H1 (cell line): ENCODE measurements around the gene LONP2. TPM values are rescaled to one million over a fixed set of nuclear protein-coding genes. Genes with fewer than 3 reads are reported as not detected.

Experiments used
- CTCF ChIA-PET: fragments of 300-600 bp; sonication (Branson Sonifier 250); formaldehyde crosslinking; loops from one replicate; lab custom pipeline; 2021; ENCODE audit not compliant: partially characterized antibody; lab: Charles Lee
- POLR2A ChIA-PET: fragments of 300-600 bp; sonication (Branson Sonifier 250); formaldehyde crosslinking; loops from one replicate; lab custom pipeline; 2021; ENCODE audit warnings: inconsistent platforms; ENCODE audit not compliant: partially characterized antibody; lab: Charles Lee
- DNase-seq, 2 experiments: peaks; one replicate each; pipeline versions ENCODE4 v3.0.0 to v3.0.0-alpha.2; 2010 to 2022; ENCODE audit warnings: low spot score in 2 of 2, low read depth in 1 of 2, mixed read lengths in 1 of 2
- FAIRE-seq: peaks from 2 replicates; lab custom pipeline; 2011; peaks lifted over from hg19 to GRCh38; lab: Jason Lieb, UNC
- H2AFZ ChIP-seq: 2 replicates; pipeline ENCODE4 v1.8.1; 2012; ENCODE audit warnings: low read length, inconsistent platforms
- H2AK5ac ChIP-seq: 2 replicates; pipeline ENCODE4 v1.6.1; 2013; ENCODE audit warnings: low read depth, low read length
- H2BK120ac ChIP-seq: replicated peaks from 2 replicates; pipeline ENCODE3; 2013; ENCODE audit warnings: low read depth, low read length, inconsistent platforms
- H2BK12ac ChIP-seq: 2 replicates; pipeline ENCODE4 v1.6.1; 2013; ENCODE audit warnings: low read depth, low read length
- H2BK15ac ChIP-seq: 2 replicates; pipeline ENCODE4 v1.6.1; 2013; ENCODE audit warnings: low read length
- H2BK20ac ChIP-seq: 2 replicates; pipeline ENCODE4 v1.6.1; 2013; ENCODE audit warnings: low read length
- H2BK5ac ChIP-seq: 2 replicates; pipeline ENCODE4 v1.6.1; 2013; ENCODE audit warnings: low read depth, low read length
- H3K14ac ChIP-seq: 2 replicates; pipeline ENCODE4 v1.6.1; 2013; ENCODE audit warnings: inconsistent platforms; ENCODE audit not compliant: insufficient read length
- H3K18ac ChIP-seq: 2 replicates; pipeline ENCODE4 v1.6.1; 2013; ENCODE audit warnings: low read length; ENCODE audit errors: extremely low read depth
- H3K23ac ChIP-seq: 2 replicates; pipeline ENCODE4 v1.6.1; 2013; ENCODE audit warnings: inconsistent platforms; ENCODE audit not compliant: insufficient read length
- H3K23me2 ChIP-seq: 2 replicates; pipeline ENCODE4 v1.6.1; 2013; ENCODE audit warnings: low read depth, low read length
- H3K27ac ChIP-seq: 2 replicates; pipeline ENCODE4 v1.6.1; 2011; ENCODE audit warnings: low read depth, low read length, inconsistent platforms
- H3K27me3 ChIP-seq, 4 experiments: replicated peaks in 1 of 4; 1 replicate in 1 of 4; 2 replicates in 3 of 4; pipeline versions ENCODE4 v1.6.1 to v1.8.1; 2011 to 2013; ENCODE audit warnings: low read length in 3 of 4, mild to moderate bottlenecking in 3 of 4, inconsistent platforms in 2 of 4, mixed read lengths in 2 of 4, moderate library complexity in 1 of 4; ENCODE audit not compliant: control insufficient read depth in 3 of 4, insufficient read depth in 3 of 4; ENCODE audit errors: extremely low read depth in 1 of 4
- H3K36me3 ChIP-seq, 4 experiments: 2 replicates each; pipeline versions ENCODE4 v1.6.1 to v1.8.1; 2011 to 2013; ENCODE audit warnings: mild to moderate bottlenecking in 4 of 4, low read length in 3 of 4, moderate library complexity in 2 of 4, control low read depth in 1 of 4, inconsistent platforms in 1 of 4; ENCODE audit not compliant: insufficient read depth in 4 of 4, control insufficient read depth in 2 of 4
- H3K4ac ChIP-seq: replicated peaks from 2 replicates; pipeline ENCODE3; 2013; ENCODE audit warnings: low read length, low read depth, mixed read lengths, inconsistent platforms; ENCODE audit not compliant: insufficient read length
- H3K4me1 ChIP-seq, 4 experiments: replicated peaks in 1 of 4; 1 replicate in 1 of 4; 2 replicates in 3 of 4; pipeline versions ENCODE4 v1.6.1 to v1.8.1; 2011 to 2013; ENCODE audit warnings: low read length in 3 of 4, inconsistent platforms in 2 of 4, mixed read lengths in 1 of 4; ENCODE audit not compliant: insufficient read depth in 4 of 4, control insufficient read depth in 3 of 4
- H3K4me2 ChIP-seq, 2 experiments: 2 replicates each; pipeline versions ENCODE4 v1.6.1 to v1.8.1; 2011 to 2013; ENCODE audit warnings: low read depth in 2 of 2, low read length in 2 of 2, control low read depth in 1 of 2, inconsistent platforms in 1 of 2, mild to moderate bottlenecking in 1 of 2; ENCODE audit not compliant: insufficient read depth in 1 of 2
- H3K4me3 ChIP-seq, 4 experiments: fragments of 200-600, 300-600 bp in 1 of 4; sonication (generic), shearing (Covaris generic), sonication (Bioruptor Twin) in 1 of 4; 2 replicates each; pipeline versions ENCODE4 v1.5.1 to v1.8.1; 2011 to 2016; ENCODE audit warnings: low read length in 4 of 4, low read depth in 3 of 4, control low read depth in 2 of 4, inconsistent platforms in 2 of 4, mild to moderate bottlenecking in 2 of 4, mixed read lengths in 1 of 4, moderate library complexity in 1 of 4; ENCODE audit not compliant: insufficient read depth in 2 of 4; ENCODE audit errors: extremely low read depth in 1 of 4
- H3K56ac ChIP-seq: replicated peaks from 2 replicates; pipeline ENCODE3; 2013; ENCODE audit warnings: low read depth, mild to moderate bottlenecking, mixed read lengths, low read length, inconsistent platforms; ENCODE audit not compliant: insufficient read length
- H3K79me1 ChIP-seq: 2 replicates; pipeline ENCODE4 v1.6.1; 2013; ENCODE audit warnings: low read depth, low read length, control low read depth
- H3K79me2 ChIP-seq, 2 experiments: 2 replicates each; pipeline versions ENCODE4 v1.6.1 to v1.8.1; 2012 to 2013; ENCODE audit warnings: low read length in 2 of 2, mild to moderate bottlenecking in 2 of 2, inconsistent platforms in 1 of 2; ENCODE audit not compliant: insufficient read depth in 2 of 2, control insufficient read depth in 1 of 2
- H3K9ac ChIP-seq, 4 experiments: replicated peaks in 1 of 4; 1 replicate in 1 of 4; 2 replicates in 3 of 4; pipeline versions ENCODE4 v1.6.1 to v1.8.1; 2011 to 2013; ENCODE audit warnings: low read depth in 3 of 4, low read length in 3 of 4, control low read depth in 2 of 4, mild to moderate bottlenecking in 2 of 4, moderate library complexity in 2 of 4, inconsistent platforms in 1 of 4; ENCODE audit errors: extremely low read depth in 1 of 4
- H3K9me3 ChIP-seq, 2 experiments: 2 replicates each; pipeline versions ENCODE4 v1.6.1 to v1.8.1; 2012 to 2013; ENCODE audit warnings: mild to moderate bottlenecking in 2 of 2, moderate library complexity in 2 of 2, control low read depth in 1 of 2, inconsistent platforms in 1 of 2, low read depth in 1 of 2, low read length in 1 of 2, mixed read lengths in 1 of 2; ENCODE audit not compliant: insufficient read depth in 2 of 2
- H4K20me1 ChIP-seq, 2 experiments: replicated peaks in 1 of 2; 2 replicates each; pipeline versions ENCODE3 to v1.8.1; 2011 to 2013; ENCODE audit warnings: inconsistent platforms in 2 of 2, low read length in 2 of 2, mild to moderate bottlenecking in 1 of 2; ENCODE audit not compliant: insufficient read depth in 2 of 2, control insufficient read depth in 1 of 2
- H4K5ac ChIP-seq: 2 replicates; pipeline ENCODE4 v1.6.1; 2013; ENCODE audit warnings: low read length, low read depth, mixed read lengths, inconsistent platforms; ENCODE audit not compliant: insufficient read length
- H4K8ac ChIP-seq: 2 replicates; pipeline ENCODE4 v1.8.0; 2013; ENCODE audit warnings: mild to moderate bottlenecking, moderate library complexity, low read length, inconsistent platforms; ENCODE audit not compliant: insufficient read depth; ENCODE audit errors: extremely low read depth
- H4K91ac ChIP-seq: replicated peaks from 2 replicates; pipeline ENCODE3; 2013; ENCODE audit warnings: low read length, mixed read lengths, inconsistent platforms; ENCODE audit not compliant: insufficient read length
- ATF3 ChIP-seq: IDR thresholded peaks from 2 replicates; pipeline ENCODE4 v1.6.1; 2011; ENCODE audit warnings: low read depth, mild to moderate bottlenecking, low read length; ENCODE audit not compliant: insufficient read depth
- BRCA1 ChIP-seq: IDR thresholded peaks from 2 replicates; pipeline ENCODE4 v1.6.1; 2012; ENCODE audit warnings: low read depth, low read length, improper control_type of control experiment
- CBX5 ChIP-seq: fragments of 300-800, 300-1000 bp; sonication (generic); IDR thresholded peaks from 2 replicates; pipeline ENCODE4 v1.7.1; 2016; ENCODE audit warnings: antibody characterized with exemption, low read length, low read depth
- CEBPB ChIP-seq: IDR thresholded peaks from 2 replicates; pipeline ENCODE4 v1.6.1; 2012; ENCODE audit warnings: low read depth, low read length
- CHD1 ChIP-seq: IDR thresholded peaks from 2 replicates; pipeline ENCODE4 v1.6.1; 2012; ENCODE audit warnings: low read depth, low read length, improper control_type of control experiment
- CHD2 ChIP-seq: IDR thresholded peaks from 2 replicates; pipeline ENCODE4 v1.6.1; 2012; ENCODE audit warnings: low read length, improper control_type of control experiment
- CTCF ChIP-seq, 3 experiments: IDR thresholded peaks; 1 replicate in 2 of 3; 2 replicates in 1 of 3; pipeline versions ENCODE4 v1.5.1 to v1.6.1; 2011; ENCODE audit warnings: low read length in 3 of 3, mild to moderate bottlenecking in 3 of 3, inconsistent platforms in 2 of 3, low read depth in 1 of 3, moderate library complexity in 1 of 3; ENCODE audit not compliant: insufficient read depth in 1 of 3; ENCODE audit errors: control extremely low read depth in 1 of 3
- EGR1 ChIP-seq: IDR thresholded peaks from 2 replicates; pipeline ENCODE4 v1.6.1; 2011; ENCODE audit warnings: low read depth, low read length, borderline replicate concordance
- PHF8 ChIP-seq: fragments of 200-600 bp; sonication (generic); conservative IDR thresholded peaks from 2 replicates; pipeline ENCODE4 v1.7.1; 2012; ENCODE audit warnings: low read depth, mild to moderate bottlenecking, inconsistent platforms, low read length, moderate library complexity
- POU5F1 ChIP-seq: IDR thresholded peaks from 2 replicates; pipeline ENCODE4 v1.6.1; 2011; ENCODE audit warnings: low read depth, mild to moderate bottlenecking, low read length, moderate library complexity
- RFX5 ChIP-seq: IDR thresholded peaks from 2 replicates; pipeline ENCODE4 v1.6.1; 2011; ENCODE audit warnings: low read depth, low read length, improper control_type of control experiment, borderline replicate concordance
- TAF7 ChIP-seq: optimal IDR thresholded peaks from 2 replicates; pipeline ENCODE3; 2011; ENCODE audit warnings: low read depth, mild to moderate bottlenecking, inconsistent platforms, low read length, moderate library complexity, borderline replicate concordance
- WGBS, 2 experiments: shearing (Covaris generic) in 1 of 2; methylation state at CpG; one replicate each; pipeline versions ENCODE4 v1.1.6 to v1.1.7; 2013 to 2015; ENCODE audit warnings: low lambda C conversion rate in 2 of 2, mixed read lengths in 2 of 2, inconsistent platforms in 1 of 2, low coverage in 1 of 2, missing lambda C conversion rate in 1 of 2; ENCODE audit not compliant: insufficient replicate concordance in 2 of 2, insufficient coverage in 1 of 2, insufficient read length in 1 of 2; ENCODE audit errors: extremely low coverage in 1 of 2, missing lambda C conversion rate in 1 of 2; 5-methylcytosine and 5-hydroxymethylcytosine counted together
- polyA plus RNA-seq, 7 experiments: library from polyadenylated mRNA; depleted of rRNA in 3 of 7; stranded (reverse) in 5 of 7; unstranded in 2 of 7; fragments of >200 nt in 5 of 7; fragments of 200-250 nt in 2 of 7; gene quantifications; 1 replicate in 5 of 7; 2 replicates in 1 of 7; 4 replicates in 1 of 7; pipeline versions ENCODE4 v1.2.1 to v1.2.3, GENCODE V29; 2011 to 2013; ENCODE audit warnings: missing spikeins in 2 of 7, mixed read lengths in 2 of 7
- total RNA-seq: library from RNA; stranded (reverse); fragmentation: NEBNext Ultra II Directional; extraction: Animal tissue kit (Norgen Biotek cat#: 25700); gene quantifications from 2 replicates; pipeline ENCODE4 v1.2.1, GENCODE V29; 2021

Gene LONP2
- total and polyA plus RNA-seq, 2 of the 8 experiments (the other 6 are each of a cell fraction or from before 2014, with no cell fraction given), result 8.1 to 23.1 TPM

GRCh38 chr16:48274476-48274875, 30.4 kb downstream of the LONP2 start:
- no peak overlapping the region for H2AK5ac ChIP-seq
- H3K4ac ChIP-seq, result no peak overlapping the region
- H2BK12ac ChIP-seq, result no peak overlapping the region
- POLR2A ChIA-PET, result no interaction called here
- H2BK15ac ChIP-seq, result no peak overlapping the region
- no peak overlapping the region for H2BK5ac ChIP-seq
- H3K4me3 ChIP-seq, result no peak overlapping the region
- H4K91ac ChIP-seq, result no peak overlapping the region
- peaks cover 0 to 3% (median under 1%) of the 10 kb centered on the region in 4 experiments; a peak in 1 of 7 replicates for H3K4me1 ChIP-seq
- H4K5ac ChIP-seq, result no peak overlapping the region
- H3K9me3 ChIP-seq, result no peaks in the 10 kb centered on the region
- no peaks in the 10 kb centered on the region for H3K27me3 ChIP-seq
- no peaks in the 10 kb centered on the region for H3K79me2 ChIP-seq
- H2AFZ ChIP-seq, result no peak overlapping the region
- H2BK120ac ChIP-seq, result no peak overlapping the region
- H3K23me2 ChIP-seq, result no peaks in the 10 kb centered on the region
- H3K79me1 ChIP-seq, result no peaks in the 10 kb centered on the region
- H3K4me2 ChIP-seq, result no peak overlapping the region
- H3K56ac ChIP-seq, result no peak overlapping the region
- H3K36me3 ChIP-seq, result peaks cover 0 to 5% (median 2%) of the 10 kb centered on the region in 4 experiments; a peak in 3 of 8 replicates
- no peak for DNase-seq
- no peak for FAIRE-seq
- H3K9ac ChIP-seq, result no peak overlapping the region
- CTCF ChIA-PET, result no interaction called here
- no peak overlapping the region for H3K27ac ChIP-seq
- no peak overlapping the region for H3K23ac ChIP-seq
- H4K8ac ChIP-seq, result no peak overlapping the region
- no peak overlapping the region for H2BK20ac ChIP-seq
- H3K14ac ChIP-seq, result no peak overlapping the region
- 89% methylated on average over 1 of the region's 1 CpG; no CpG with 5 or more reads in 1 of the 2 experiments for WGBS, 2 experiments
- no peaks in the 10 kb centered on the region for H4K20me1 ChIP-seq
- H3K18ac ChIP-seq, result no peak overlapping the region
- TF ChIP-seq POU5F1 (no peak), EGR1 (no peak), CEBPB (no peak), PHF8 (no peak), CBX5 (no peak), TAF7 (no peak), ATF3 (no peak), CTCF (IDR thresholded peaks at IDR 0.05; ENCODE audit: control extremely low read depth in 1 of 3, insufficient read depth in 1 of 3, low read depth in 1 of 3, low read length in 3 of 3) (no peak), CHD1 (no peak), RFX5 (no peak), BRCA1 (no peak), CHD2 (no peak)
